IMR-90 (cell line): Measurements from ENCODE around the gene SPECC1L. TPM values are rescaled to one million over a fixed set of nuclear protein-coding genes. Genes with fewer than 3 reads are reported as not detected.
A peak's percentile ranks its signal among the peaks of the same experiment; 100 is the strongest.

Experiments used
- ATAC-seq: fragments of 200-7000 bp; cut with Tn5 transposase; 2 replicates; pipeline ENCODE4 v1.9.1; 2020; ENCODE audit warnings: low read depth, mild to moderate bottlenecking, moderate library complexity
- BruUV-seq: library from RNA; stranded (reverse); fragments of 400-500 nt; replicated peaks from 2 replicates; lab custom pipeline; 2021; lab: Mats Ljungman, UMichigan
- CTCF ChIA-PET: fragments of 300-600 bp; formaldehyde crosslinking; extraction: SDS; loops from one replicate; lab custom pipeline; 2021; ENCODE audit warnings: antibody characterized with exemption; lab: Yijun Ruan, JAX
- POLR2A ChIA-PET: fragments of 300-600 bp; sonication (Branson Sonifier 250); formaldehyde crosslinking; loops from one replicate; lab custom pipeline; 2022; ENCODE audit warnings: antibody characterized with exemption; ENCODE audit not compliant: unreplicated experiment; lab: Charles Lee
- DNase-seq: peaks from one replicate; pipeline ENCODE4 v3.0.0; 2013
- H2AFZ ChIP-seq: replicated peaks from 2 replicates; pipeline ENCODE3; 2013; ENCODE audit warnings: low read length, mild to moderate bottlenecking; ENCODE audit not compliant: poor library complexity
- H2AK5ac ChIP-seq: 2 replicates; pipeline ENCODE4 v1.6.1; 2013; ENCODE audit warnings: low read depth, low read length, inconsistent platforms
- H2AK9ac ChIP-seq: replicated peaks from 2 replicates; pipeline ENCODE3; 2013; ENCODE audit warnings: mild to moderate bottlenecking, low read depth, low read length, moderate library complexity; ENCODE audit not compliant: poor library complexity
- H2BK120ac ChIP-seq: 2 replicates; pipeline ENCODE4 v1.6.1; 2013; ENCODE audit warnings: low read depth, low read length, inconsistent platforms
- H2BK15ac ChIP-seq: 3 replicates; pipeline ENCODE4 v1.6.1; 2013; ENCODE audit warnings: low read depth, low read length, inconsistent platforms
- H2BK20ac ChIP-seq: 2 replicates; pipeline ENCODE4 v1.6.1; 2013; ENCODE audit warnings: low read depth, mild to moderate bottlenecking, inconsistent platforms, low read length, moderate library complexity
- H2BK5ac ChIP-seq: 2 replicates; pipeline ENCODE4 v1.6.1; 2013; ENCODE audit warnings: mild to moderate bottlenecking, low read depth, low read length, inconsistent platforms; ENCODE audit not compliant: poor library complexity, severe bottlenecking
- H3K14ac ChIP-seq: replicated peaks from 2 replicates; pipeline ENCODE4 v1.6.1; 2013; ENCODE audit warnings: low read depth, low read length, inconsistent platforms
- H3K18ac ChIP-seq: 2 replicates; pipeline ENCODE4 v1.6.1; 2013; ENCODE audit warnings: low read depth, low read length, control low read depth
- H3K23ac ChIP-seq: 2 replicates; pipeline ENCODE4 v1.6.1; 2013; ENCODE audit warnings: low read depth, low read length, inconsistent platforms
- H3K27ac ChIP-seq: 2 replicates; pipeline ENCODE4 v1.5.1; 2013; ENCODE audit warnings: mild to moderate bottlenecking, control low read depth, low read length; ENCODE audit not compliant: insufficient read depth
- H3K27me3 ChIP-seq: 2 replicates; pipeline ENCODE4 v1.6.1; 2013; ENCODE audit warnings: low read length; ENCODE audit not compliant: control insufficient read depth, insufficient read depth
- H3K36me3 ChIP-seq: 2 replicates; pipeline ENCODE4 v1.6.1; 2013; ENCODE audit warnings: low read length, mixed read lengths; ENCODE audit not compliant: control insufficient read depth, insufficient read depth
- H3K4ac ChIP-seq: 2 replicates; pipeline ENCODE4 v1.6.1; 2013; ENCODE audit warnings: low read depth, low read length, inconsistent platforms
- H3K4me1 ChIP-seq: 2 replicates; pipeline ENCODE4 v1.6.1; 2013; ENCODE audit warnings: low read length, mixed read lengths; ENCODE audit not compliant: control insufficient read depth, insufficient read depth
- H3K4me2 ChIP-seq: 2 replicates; pipeline ENCODE4 v1.6.1; 2013; ENCODE audit warnings: low read depth, mild to moderate bottlenecking, control low read depth, low read length, moderate library complexity
- H3K4me3 ChIP-seq: 2 replicates; pipeline ENCODE4 v1.5.1; 2013; ENCODE audit warnings: low read depth, mild to moderate bottlenecking, control low read depth, low read length, moderate library complexity; ENCODE audit not compliant: insufficient read depth
- H3K56ac ChIP-seq: 2 replicates; pipeline ENCODE4 v1.6.1; 2013; ENCODE audit warnings: low read length, inconsistent platforms; ENCODE audit not compliant: insufficient read depth; ENCODE audit errors: extremely low read depth
- H3K79me1 ChIP-seq, 2 experiments: 2 replicates each; pipeline ENCODE4 v1.6.1; 2013; ENCODE audit warnings: low read length in 2 of 2, inconsistent platforms in 1 of 2, low read depth in 1 of 2
- H3K9ac ChIP-seq: 2 replicates; pipeline ENCODE4 v1.6.1; 2013; ENCODE audit warnings: low read depth, low read length, control low read depth
- H3K9me1 ChIP-seq: 2 replicates; pipeline ENCODE4 v1.6.1; 2013; ENCODE audit warnings: low read length, inconsistent platforms; ENCODE audit not compliant: insufficient read depth
- H3K9me3 ChIP-seq: 2 replicates; pipeline ENCODE4 v1.6.1; 2013; ENCODE audit warnings: low read length; ENCODE audit not compliant: control insufficient read depth, insufficient read depth
- H4K20me1 ChIP-seq: 2 replicates; pipeline ENCODE4 v1.6.1; 2013; ENCODE audit warnings: low read length, inconsistent platforms; ENCODE audit not compliant: insufficient read depth
- H4K5ac ChIP-seq: 2 replicates; pipeline ENCODE4 v1.6.1; 2013; ENCODE audit warnings: mild to moderate bottlenecking, low read depth, low read length, control low read depth
- H4K8ac ChIP-seq, 2 experiments: 2 replicates each; pipeline ENCODE4 v1.6.1; 2013; ENCODE audit warnings: low read depth in 2 of 2, low read length in 2 of 2, control low read depth in 1 of 2, inconsistent platforms in 1 of 2
- H4K91ac ChIP-seq: 2 replicates; pipeline ENCODE4 v1.6.1; 2013; ENCODE audit warnings: low read depth, low read length, inconsistent platforms; ENCODE audit not compliant: insufficient read depth
- CEBPB ChIP-seq: IDR thresholded peaks from 2 replicates; pipeline ENCODE4 v1.6.1; 2012; ENCODE audit warnings: low read depth, low read length, improper control_type of control experiment
- RCOR1 ChIP-seq: IDR thresholded peaks from 2 replicates; pipeline ENCODE4 v1.6.1; 2012; ENCODE audit warnings: mild to moderate bottlenecking, low read length, improper control_type of control experiment; ENCODE audit not compliant: insufficient replicate concordance
- WGBS, 2 experiments: methylation state at CpG; one replicate each; pipeline versions ENCODE4 v1.1.5 to v1.1.7; 2013; ENCODE audit warnings: missing lambda C conversion rate in 2 of 2; ENCODE audit not compliant: insufficient read length in 1 of 2; ENCODE audit errors: extremely low coverage in 2 of 2; 5-methylcytosine and 5-hydroxymethylcytosine counted together
- dilution Hi-C: fragments of 300-500 bp; cut with HindIII; formaldehyde crosslinking; loops from one replicate; pipeline ENCODE4 v1.14.3; 2018; ENCODE audit warnings: low sequenced_read_pairs; ENCODE audit not compliant: unreplicated experiment
- in situ Hi-C: fragments of 300-500 bp; cut with MboI; formaldehyde crosslinking; loops from 3 replicates; pipeline ENCODE4 v1.14.3; 2019; ENCODE audit warnings: low sequenced_read_pairs, inconsistent platforms, mixed read lengths
- intact Hi-C: fragments of 100-400 bp; cut with micrococcal nuclease; formaldehyde crosslinking; loops from 2 replicates; pipeline ENCODE4 v1.10.0; 2022
- polyA plus RNA-seq, 3 experiments: library from polyadenylated mRNA; depleted of rRNA; stranded (reverse); fragments of >200 nt; gene quantifications; 2 replicates each; pipeline ENCODE4 v1.2.3, GENCODE V29; 2012; ENCODE audit warnings: low replicate concordance in 1 of 3
- total RNA-seq: library from RNA; depleted of rRNA; stranded (reverse); fragments of >200 nt; gene quantifications from 2 replicates; pipeline ENCODE4 v1.2.3, GENCODE V29; 2012

Gene SPECC1L
- total and polyA plus RNA-seq, 2 of the 4 experiments (the other 2 are of a cell fraction) = 18.7 to 44.1 TPM

GRCh38 chr22:24355574-24355973, 84.9 kb downstream of the SPECC1L start:
- WGBS, 2 experiments = no CpG with 5 or more reads among the region's 2 CpGs
- H2AFZ ChIP-seq = no peak overlapping the region
- no peak overlapping the region for H2AK5ac ChIP-seq
- TF ChIP-seq CEBPB = 0 out of 2 replicates have a peak, but pooled peaks have one; percentile 5
- no peak for TF ChIP-seq RCOR1
- H3K27ac ChIP-seq = no peak overlapping the region
- no peak overlapping the region for H2BK20ac ChIP-seq
- no peak overlapping the region for H2BK15ac ChIP-seq
- H2BK120ac ChIP-seq = no peak overlapping the region
- ChIA-PET POLR2A (no interaction called here), CTCF (no interaction called here)
- H3K4me1 ChIP-seq = peaks cover 4% of the 10 kb centered on the region; the same call in 1 of the 2 replicates
- H2AK9ac ChIP-seq = no peak overlapping the region
- intact Hi-C loops = no loop called here
- H3K23ac ChIP-seq = no peak overlapping the region
- H3K4ac ChIP-seq = no peak overlapping the region
- peaks cover 26 to 42% of the 10 kb centered on the region in 2 experiments for H3K79me1 ChIP-seq
- peaks cover 3% of the 10 kb centered on the region; the same call in 1 of the 2 replicates for H3K9me1 ChIP-seq
- H3K18ac ChIP-seq = no peak overlapping the region
- no peak overlapping the region for H3K9ac ChIP-seq
- no peak overlapping the region for H3K4me2 ChIP-seq
- no TSS peak for BruUV-seq
- no peaks in the 10 kb centered on the region for H3K9me3 ChIP-seq
- H3K4me3 ChIP-seq = no peak overlapping the region
- H2BK5ac ChIP-seq = no peak overlapping the region
- in situ Hi-C loops = no loop called here
- H4K91ac ChIP-seq = no peak overlapping the region
- H4K20me1 ChIP-seq = no peaks in the 10 kb centered on the region
- no peak overlapping the region for H3K14ac ChIP-seq
- no peaks in the 10 kb centered on the region for H3K27me3 ChIP-seq
- no peak overlapping the region for H4K5ac ChIP-seq
- DNase-seq (no peak), ATAC-seq (peak; percentile 35; the same call in 1 of the 2 replicates)
- H4K8ac ChIP-seq = no peak overlapping the region
- dilution Hi-C loops = no loop called here
- no peak overlapping the region for H3K56ac ChIP-seq
- peaks cover 24% of the 10 kb centered on the region for H3K36me3 ChIP-seq
